KBM-7 (cell line): ENCODE results near the gene TUBB3.

ENCODE experiments used
- DNase-seq: peaks from one replicate; pipeline ENCODE4 v3.0.0-alpha.2; 2015
- in situ Hi-C: fragments of 300-500 bp; cut with MboI; formaldehyde crosslinking; loops from 2 replicates; pipeline ENCODE4 v1.14.3; 2020; ENCODE audit warnings: low sequenced_read_pairs, low pct_unique_long_range_greater_than_20kb, mixed read lengths

Gene TUBB3

GRCh38 chr16:89974870-89975269 is 51.7 kb downstream of the TUBB3 start:
- DNase-seq = no peak
- in situ Hi-C loops = no loop called here

GRCh38 chr16:89981414-89981813 is 58.3 kb downstream of the TUBB3 start:
- in situ Hi-C loops = no loop called here
- no peak for DNase-seq

GRCh38 chr16:89982318-89982717 is 59.2 kb downstream of the TUBB3 start:
- in situ Hi-C loops = no loop called here
- no peak for DNase-seq

- in situ Hi-C loops = no loop called here
- no peak for DNase-seq
Measured at GRCh38 chr16:89983536-89983935, 60.4 kb downstream of the TUBB3 start.

- in situ Hi-C loops = no loop called here
- no peak for DNase-seq
Measured at GRCh38 chr16:89984216-89984615, 61.1 kb downstream of the TUBB3 start.

- DNase-seq = no peak
- in situ Hi-C loops = no loop called here
Measured at GRCh38 chr16:89985219-89985618, 62.1 kb downstream of the TUBB3 start.
